GM12875 (cell line): ENCODE measurements around the gene CNOT8.
"Not testable (repeated sequence)": the region's sequence is repeated elsewhere in the genome, so short reads cannot be mapped to it uniquely, and the experiment has no call there.

ENCODE experiments used
- H3K4me3 ChIP-seq: one replicate; pipeline ENCODE4 v1.5.1; 2011; ENCODE audit warnings: low read depth, low read length, control low read depth
- TF ChIP-seq, protein P1 (sequence below): IDR thresholded peaks from 2 replicates; pipeline ENCODE4 v1.5.1; 2011; ENCODE audit warnings: low read depth, mild to moderate bottlenecking, control low read depth, inconsistent platforms, low read length, moderate library complexity, borderline replicate concordance; ENCODE audit not compliant: insufficient read depth

Gene CNOT8

DNA sequence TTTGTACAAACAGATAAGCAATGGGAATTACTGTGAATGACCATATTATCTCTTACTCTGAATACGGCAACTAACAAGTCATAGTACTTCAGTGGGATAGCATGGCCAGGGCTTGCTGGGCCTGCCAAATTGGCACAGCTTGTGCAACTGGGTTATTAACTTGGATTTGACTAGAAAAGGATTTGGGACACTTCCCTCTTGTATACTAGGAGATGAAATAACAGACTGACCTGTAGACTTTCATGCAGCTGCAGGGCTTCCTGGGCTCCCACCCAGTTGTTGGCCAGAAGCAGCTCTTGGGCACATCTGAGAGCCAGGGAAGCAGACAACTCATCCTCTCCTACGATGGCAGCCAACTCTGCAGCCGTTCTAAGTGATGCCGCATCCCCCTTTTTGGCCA, 39.8 kb downstream of the CNOT8 start:
- TF ChIP-seq, protein P1, sequence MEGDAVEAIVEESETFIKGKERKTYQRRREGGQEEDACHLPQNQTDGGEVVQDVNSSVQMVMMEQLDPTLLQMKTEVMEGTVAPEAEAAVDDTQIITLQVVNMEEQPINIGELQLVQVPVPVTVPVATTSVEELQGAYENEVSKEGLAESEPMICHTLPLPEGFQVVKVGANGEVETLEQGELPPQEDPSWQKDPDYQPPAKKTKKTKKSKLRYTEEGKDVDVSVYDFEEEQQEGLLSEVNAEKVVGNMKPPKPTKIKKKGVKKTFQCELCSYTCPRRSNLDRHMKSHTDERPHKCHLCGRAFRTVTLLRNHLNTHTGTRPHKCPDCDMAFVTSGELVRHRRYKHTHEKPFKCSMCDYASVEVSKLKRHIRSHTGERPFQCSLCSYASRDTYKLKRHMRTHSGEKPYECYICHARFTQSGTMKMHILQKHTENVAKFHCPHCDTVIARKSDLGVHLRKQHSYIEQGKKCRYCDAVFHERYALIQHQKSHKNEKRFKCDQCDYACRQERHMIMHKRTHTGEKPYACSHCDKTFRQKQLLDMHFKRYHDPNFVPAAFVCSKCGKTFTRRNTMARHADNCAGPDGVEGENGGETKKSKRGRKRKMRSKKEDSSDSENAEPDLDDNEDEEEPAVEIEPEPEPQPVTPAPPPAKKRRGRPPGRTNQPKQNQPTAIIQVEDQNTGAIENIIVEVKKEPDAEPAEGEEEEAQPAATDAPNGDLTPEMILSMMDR: no peak
- no peak overlapping the region for H3K4me3 ChIP-seq

DNA sequence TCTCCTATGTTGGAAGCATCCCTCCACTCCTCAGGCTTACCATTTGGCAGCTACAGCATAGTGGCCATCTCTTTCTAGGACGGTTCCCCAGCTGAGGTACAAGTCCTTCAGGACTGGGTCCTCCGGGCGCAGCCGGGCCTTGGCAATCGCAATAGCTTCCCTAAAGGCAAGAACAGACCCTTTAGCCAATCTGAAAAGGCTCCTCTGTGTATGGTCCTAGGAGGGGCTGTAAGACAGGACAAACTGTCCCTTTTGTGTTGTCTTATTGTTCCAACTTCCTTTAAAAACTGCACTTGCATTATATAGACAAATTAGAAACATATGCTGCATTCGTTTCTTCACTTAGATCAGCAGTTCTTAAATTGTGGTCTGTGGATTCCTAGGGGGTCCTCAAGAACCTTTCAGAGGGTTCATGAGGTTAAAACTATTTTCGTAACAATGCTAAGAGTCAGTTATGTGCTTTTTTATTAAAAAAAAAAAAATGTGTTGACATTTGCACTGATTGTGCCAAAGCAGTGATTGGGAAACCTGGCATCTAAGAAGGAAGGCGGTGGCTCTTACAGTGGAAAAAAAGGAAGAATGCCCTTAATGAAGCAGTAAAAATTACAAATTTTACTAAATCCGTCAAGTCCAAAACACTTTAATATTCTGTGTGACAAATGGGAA, 40.9 kb downstream of the CNOT8 start:
- TF ChIP-seq, protein P1: no peak
- no peak overlapping the region for H3K4me3 ChIP-seq

DNA sequence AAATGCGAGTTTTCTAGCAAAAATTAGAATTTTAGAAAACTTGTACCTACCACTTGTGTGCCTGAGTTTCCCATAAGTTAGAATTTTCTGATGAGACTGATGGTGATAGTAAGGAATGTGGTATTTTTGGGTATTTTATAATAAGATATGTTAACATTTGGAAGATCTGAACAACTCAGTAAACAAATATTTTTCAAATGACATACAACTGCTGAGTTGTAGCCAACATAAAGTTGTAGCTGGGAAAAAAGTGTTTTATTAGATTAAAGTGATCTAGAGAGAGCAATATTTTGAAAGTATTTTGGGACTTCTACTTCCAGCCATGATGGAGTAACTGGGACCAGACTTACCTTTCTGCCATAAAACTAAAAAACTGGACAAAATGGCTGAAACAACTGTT, 41.6 kb downstream of the CNOT8 start:
- no peak overlapping the region for H3K4me3 ChIP-seq
- TF ChIP-seq, protein P1: no peak

DNA sequence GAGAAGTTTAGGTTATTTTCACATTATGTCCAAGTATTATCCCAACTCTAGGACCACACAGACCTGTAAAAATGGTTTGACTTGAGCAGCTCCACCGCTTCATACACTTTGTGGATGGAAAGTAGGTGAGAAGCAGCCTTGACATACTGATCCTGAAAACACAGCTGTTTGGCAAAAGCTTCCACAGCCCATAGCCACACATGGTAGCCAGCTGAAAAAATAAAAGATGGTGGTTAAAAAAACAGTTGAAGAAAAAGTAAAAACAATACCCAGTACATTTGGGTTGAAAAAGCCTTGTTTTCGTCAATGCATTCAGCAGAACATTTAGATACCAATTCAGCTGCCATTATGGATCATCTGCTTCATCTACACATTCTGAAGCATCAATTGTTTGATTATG, 42.8 kb downstream of the CNOT8 start:
- no peak overlapping the region for H3K4me3 ChIP-seq
- TF ChIP-seq, protein P1: no peak

DNA sequence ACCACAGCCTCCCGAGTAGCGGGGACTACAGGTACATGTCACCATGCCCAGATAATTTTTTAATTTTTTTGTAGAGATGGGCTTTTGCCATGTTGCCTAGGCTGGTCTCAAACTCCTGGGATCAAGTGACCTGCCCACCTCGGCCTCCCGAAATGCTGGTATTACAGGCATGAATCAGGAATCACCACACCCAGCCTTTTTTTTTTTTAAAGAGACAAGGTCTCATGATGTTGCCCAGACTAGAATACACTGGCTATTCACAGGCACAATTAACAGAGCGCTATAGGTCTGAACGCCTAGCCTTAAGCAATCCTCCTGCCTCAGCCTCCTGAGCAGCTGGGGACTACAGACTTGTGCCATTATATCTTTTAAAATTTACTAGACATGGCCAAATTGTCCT, 43.5 kb downstream of the CNOT8 start:
- TF ChIP-seq, protein P1: no peak
- H3K4me3 ChIP-seq: no peak overlapping the region

DNA sequence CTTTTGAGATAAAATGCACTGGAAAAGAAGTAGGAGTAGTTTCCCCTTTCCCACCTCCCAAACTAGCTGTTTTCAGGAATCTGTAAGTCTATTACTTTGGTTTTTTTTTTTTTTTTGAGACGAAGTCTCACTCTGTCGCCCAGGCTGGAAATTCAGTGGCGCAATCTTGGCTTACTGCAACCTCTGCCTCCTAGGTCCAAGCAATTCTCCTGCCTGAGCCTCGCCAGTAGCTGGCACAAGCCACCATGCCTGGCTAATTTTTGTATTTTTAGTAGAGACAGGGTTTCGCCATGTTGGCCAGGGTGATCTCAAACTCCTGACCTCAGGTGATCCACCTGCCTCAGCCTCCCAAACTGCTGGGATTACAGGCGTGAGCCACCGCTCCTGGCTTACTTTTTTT, 47.2 kb downstream of the CNOT8 start:
- not testable (repeated sequence) for H3K4me3 ChIP-seq

DNA sequence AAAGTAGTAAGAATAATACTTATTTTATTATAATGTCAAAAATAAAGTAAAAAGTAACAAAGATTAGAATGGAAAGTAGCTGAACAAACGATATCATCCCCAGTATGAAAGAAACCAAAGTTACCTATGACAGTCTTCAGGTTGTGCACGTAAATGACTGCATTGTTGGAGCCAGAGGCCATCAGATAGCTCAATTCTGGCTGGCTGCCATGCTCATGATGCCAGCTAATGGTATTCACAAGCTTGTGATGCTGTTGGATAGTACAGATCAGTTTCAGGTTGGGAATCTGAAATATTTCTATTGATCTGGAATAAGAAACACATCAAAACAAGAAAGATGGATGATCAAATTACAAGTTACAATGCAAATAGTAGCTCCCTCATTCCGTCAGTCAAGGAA, 58.4 kb downstream of the CNOT8 start:
- TF ChIP-seq, protein P1: no peak
- H3K4me3 ChIP-seq: no peak overlapping the region

DNA sequence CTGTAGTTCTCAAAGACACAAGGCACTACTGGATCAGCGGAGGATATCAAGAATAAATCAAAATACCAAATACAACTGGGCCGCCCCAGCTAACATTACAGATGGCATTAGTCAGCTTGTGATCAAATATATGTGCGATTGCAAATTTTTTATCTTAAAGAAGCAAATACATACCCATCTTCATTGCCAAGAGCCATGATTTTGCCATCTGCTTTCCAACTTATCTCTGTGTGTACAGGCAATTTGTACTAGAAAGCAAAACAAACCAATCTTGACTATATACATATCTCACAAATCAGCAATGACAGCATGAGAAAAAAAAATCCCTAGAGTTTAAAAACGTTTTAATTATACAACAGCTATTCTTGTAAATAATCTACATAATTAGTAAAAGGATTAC, 59.3 kb downstream of the CNOT8 start:
- H3K4me3 ChIP-seq: no peak overlapping the region
- TF ChIP-seq, protein P1: no peak
